SK-N-SH treated with all-trans-retinoic acid at 6 μM for 48 hours (cell line): ENCODE data around the gene CAPN1.

ENCODE experiments used
- ATAC-seq: fragments of 200-7000 bp; cut with Tn5 transposase; 3 replicates; pipeline ENCODE4 v1.9.1; 2020; ENCODE audit warnings: mild to moderate bottlenecking, moderate library complexity
- ARNTL ChIP-seq: fragments of 450-650 bp; formaldehyde crosslinking; IDR thresholded peaks from 2 replicates; pipeline ENCODE4 v1.5.0; 2020; ENCODE audit warnings: low read depth, mild to moderate bottlenecking, moderate library complexity, borderline replicate concordance
- BACH2 ChIP-seq: fragments of 250-450 bp; sonication (Bioruptor Pico); IDR thresholded peaks from 2 replicates; pipeline ENCODE4 v1.9.0; 2021; ENCODE audit warnings: mild to moderate bottlenecking, borderline replicate concordance
- CSRNP3 ChIP-seq: fragments of 250-450 bp; sonication (Bioruptor Pico); IDR thresholded peaks from 2 replicates; pipeline ENCODE4 v1.5.1; 2021; ENCODE audit warnings: mild to moderate bottlenecking, moderate library complexity
- ESRRG ChIP-seq: fragments of 250-450 bp; sonication (Bioruptor Pico); IDR thresholded peaks from 2 replicates; pipeline ENCODE4 v1.6.1; 2021; ENCODE audit warnings: mild to moderate bottlenecking
- ISL1 ChIP-seq: fragments of 250-450 bp; sonication (Bioruptor Pico); IDR thresholded peaks from 2 replicates; pipeline ENCODE4 v2.1.2; 2022; ENCODE audit warnings: mild to moderate bottlenecking, moderate library complexity
- OSR1 ChIP-seq: fragments of 250-450 bp; sonication (Bioruptor Pico); IDR thresholded peaks from 2 replicates; pipeline ENCODE4 v1.8.0; 2022; ENCODE audit warnings: moderate library complexity, mild to moderate bottlenecking, inconsistent platforms
- PATZ1 ChIP-seq: fragments of 250-450 bp; sonication (Bioruptor Pico); IDR thresholded peaks from 2 replicates; pipeline ENCODE4 v1.8.0; 2020; ENCODE audit warnings: mild to moderate bottlenecking, moderate library complexity, borderline replicate concordance
- POU6F1 ChIP-seq: fragments of 250-450 bp; sonication (Bioruptor Pico); IDR thresholded peaks from 2 replicates; pipeline ENCODE4 v1.8.0; 2021; ENCODE audit warnings: low read depth, mild to moderate bottlenecking, moderate library complexity, borderline replicate concordance
- PPARA ChIP-seq: fragments of 250-450 bp; sonication (Bioruptor Pico); IDR thresholded peaks from 2 replicates; pipeline ENCODE4 v1.5.0; 2020; ENCODE audit warnings: mild to moderate bottlenecking, borderline replicate concordance
- RARB ChIP-seq: fragments of 250-450 bp; sonication (Bioruptor Pico); IDR thresholded peaks from 2 replicates; pipeline ENCODE4 v1.8.0; 2021; ENCODE audit warnings: mild to moderate bottlenecking, moderate library complexity
- SNAI2 ChIP-seq: fragments of 250-450 bp; sonication (Bioruptor Pico); IDR thresholded peaks from 2 replicates; pipeline ENCODE4 v1.5.0; 2020; ENCODE audit warnings: mild to moderate bottlenecking, moderate library complexity
- TCF4 ChIP-seq: fragments of 250-450 bp; sonication (Bioruptor Pico); IDR thresholded peaks from 2 replicates; pipeline ENCODE4 v1.8.0; 2021; ENCODE audit warnings: mild to moderate bottlenecking, moderate library complexity, borderline replicate concordance
- TOX ChIP-seq: fragments of 250-450 bp; sonication (Bioruptor Pico); IDR thresholded peaks from 2 replicates; pipeline ENCODE4 v1.8.0; 2021; ENCODE audit warnings: mild to moderate bottlenecking, moderate library complexity, borderline replicate concordance
- TSHZ2 ChIP-seq: fragments of 250-450 bp; sonication (Bioruptor Pico); IDR thresholded peaks from 2 replicates; pipeline ENCODE4 v1.5.0; 2020; ENCODE audit warnings: mild to moderate bottlenecking, moderate library complexity
- ZC3H10 ChIP-seq: fragments of 250-450 bp; sonication (Bioruptor Pico); IDR thresholded peaks from 2 replicates; pipeline ENCODE4 v1.5.1; 2021; ENCODE audit warnings: mild to moderate bottlenecking, moderate library complexity
- ZFP3 ChIP-seq: fragments of 250-450 bp; sonication (Bioruptor Pico); IDR thresholded peaks from 2 replicates; pipeline ENCODE4 v1.5.0; 2020; ENCODE audit warnings: mild to moderate bottlenecking, moderate library complexity
- ZNF565 ChIP-seq: fragments of 450-650 bp; formaldehyde crosslinking; conservative IDR thresholded peaks from 2 replicates; pipeline ENCODE4 v1.5.0; 2020; ENCODE audit warnings: low read depth, mild to moderate bottlenecking, moderate library complexity
- ZNF70 ChIP-seq: fragments of 450-650 bp; formaldehyde crosslinking; IDR thresholded peaks from 2 replicates; pipeline ENCODE4 v1.5.0; 2020; ENCODE audit warnings: mild to moderate bottlenecking, moderate library complexity
- ZNF8 ChIP-seq: fragments of 450-650 bp; formaldehyde crosslinking; IDR thresholded peaks from 2 replicates; pipeline ENCODE4 v1.5.0; 2020; ENCODE audit warnings: mild to moderate bottlenecking, moderate library complexity

CAPN1 gene

GRCh38 chr11:65160643-65161042 is 21.1 kb upstream of the CAPN1 start:
- no peak for TF ChIP-seq SNAI2 (CRISPR knock-in tag)
- TF ChIP-seq ARNTL (CRISPR knock-in tag): no peak
- TF ChIP-seq TSHZ2 (CRISPR knock-in tag): no peak
- TF ChIP-seq ZNF565 (CRISPR knock-in tag): no peak
- TF ChIP-seq TCF4 (CRISPR knock-in tag): no peak
- no peak for TF ChIP-seq BACH2 (CRISPR knock-in tag)
- TF ChIP-seq ZNF8: no peak
- no peak for TF ChIP-seq ZFP3 (CRISPR knock-in tag)
- TF ChIP-seq TOX (CRISPR knock-in tag): no peak
- no peak for TF ChIP-seq RARB (CRISPR knock-in tag)
- TF ChIP-seq CSRNP3 (CRISPR knock-in tag): no peak
- no peak for ATAC-seq

GRCh38 chr11:65163684-65164083 is 18.0 kb upstream of the CAPN1 start:
- ATAC-seq: no peak
- TF ChIP-seq ARNTL (CRISPR knock-in tag) (no peak), ZC3H10 (CRISPR knock-in tag) (no peak), OSR1 (CRISPR knock-in tag) (no peak), SNAI2 (CRISPR knock-in tag) (no peak), PPARA (CRISPR knock-in tag) (no peak), ZNF70 (CRISPR knock-in tag) (no peak), BACH2 (CRISPR knock-in tag) (no peak), ESRRG (CRISPR knock-in tag) (no peak), POU6F1 (CRISPR knock-in tag) (no peak), TCF4 (CRISPR knock-in tag) (no peak)

GRCh38 chr11:65165410-65166317 is 16.1 kb upstream of the CAPN1 start:
- ATAC-seq: no peak

More at GRCh38 chr11:65165410-65166317, 16.1 kb upstream of the CAPN1 start:
- TF ChIP-seq SNAI2 (CRISPR knock-in tag): no peak
- TF ChIP-seq ZNF70 (CRISPR knock-in tag): no peak
- no peak for TF ChIP-seq ISL1 (CRISPR knock-in tag)
- TF ChIP-seq CSRNP3 (CRISPR knock-in tag): no peak
- TF ChIP-seq RARB (CRISPR knock-in tag): no peak
- no peak for TF ChIP-seq PATZ1
- no peak for TF ChIP-seq OSR1 (CRISPR knock-in tag)
- TF ChIP-seq, all 23 proteins: peak for 0
